ENCODE data around the gene HOOK1. TPM values are rescaled to one million over a fixed set of nuclear protein-coding genes. Genes with fewer than 3 reads are reported as not detected.

HOOK1 gene
- total RNA-seq = 1.0 TPM

DNA sequence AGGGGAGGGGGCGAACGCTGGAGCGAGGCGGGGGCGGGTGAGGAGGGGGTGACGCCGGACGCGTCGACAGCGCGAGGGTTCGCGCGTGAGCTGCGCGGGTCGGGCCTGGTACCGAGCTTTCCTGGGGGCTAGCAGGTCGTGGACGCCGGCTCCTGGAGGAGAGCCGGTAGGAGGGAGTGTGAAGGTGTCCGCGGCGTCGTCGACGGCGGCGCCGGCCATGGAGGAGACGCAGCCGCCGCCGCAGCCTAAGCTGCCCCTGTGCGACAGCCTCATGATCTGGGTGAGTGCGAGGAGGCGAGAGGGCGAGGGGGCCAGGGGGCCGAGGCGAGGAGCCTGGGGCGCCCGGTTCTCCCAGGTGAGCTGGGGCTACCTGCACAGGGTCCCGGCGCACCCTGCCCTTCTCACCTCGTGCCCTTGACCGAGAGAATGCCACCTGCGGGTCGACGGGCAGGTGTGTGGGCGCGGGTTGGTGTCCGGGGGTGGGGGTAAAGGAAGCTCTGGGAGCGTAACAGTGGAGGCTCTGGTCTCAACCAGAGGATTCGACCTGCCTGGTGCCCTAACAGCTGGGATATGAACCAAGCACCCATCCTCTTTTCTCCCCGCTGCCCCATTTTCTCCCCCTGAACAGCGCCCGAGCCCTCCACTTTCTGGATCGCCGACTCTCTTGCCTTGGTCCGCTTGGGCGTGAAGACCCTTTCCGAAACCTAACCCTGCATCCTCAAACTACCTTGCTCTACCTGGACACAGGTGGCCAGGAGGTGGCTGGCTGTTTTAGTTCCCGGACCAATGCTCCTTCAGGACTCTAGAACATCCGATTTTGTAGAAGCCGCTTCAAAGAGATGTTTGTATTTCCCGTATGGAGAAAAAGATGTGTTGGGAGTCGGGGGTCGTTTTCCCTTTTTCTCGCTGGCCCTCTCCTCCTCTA, at the start of gene HOOK1:
TSS of gene HOOK1 (plus strand) at position 49 of the 925 bp plus-strand sequence. CDS start at position 218, 169 bp downstream.
- Histone ChIP-seq H3K27me3 (ENCODE audit: control insufficient read depth in 3 of 3, insufficient read depth in 3 of 3, low read length in 3 of 3) (peaks cover 22 to 38% (median 33%) of the 10 kb centered on the region in 3 donors), H3K36me3 (ENCODE audit: control insufficient read depth in 3 of 3, insufficient read depth in 3 of 3, low read length in 3 of 3) (no peaks in the 10 kb centered on the region), H3K9me3 (ENCODE audit: control insufficient read depth in 3 of 3, low read length in 3 of 3) (no peaks in the 10 kb centered on the region), H3K9ac (ENCODE audit: low read depth in 1 of 3, low read length in 3 of 3) (no peak within 1 kb of the TSS), H3K4me3 (ENCODE audit: low read length in 3 of 3) (peak within 1 kb of the TSS in 1 of 3 donors; percentile 42), H3K4me1 (ENCODE audit: control insufficient read depth in 3 of 3, insufficient read depth in 3 of 3, low read length in 3 of 3) (no peaks in the 10 kb centered on the region), H3K27ac (ENCODE audit: low read depth, low read length) (no peak within 1 kb of the TSS)

GRCh38 chr1:59765011-59765730, 49.6 kb upstream of the HOOK1 start:
- Histone ChIP-seq H3K27me3 (ENCODE audit: control insufficient read depth in 3 of 3, insufficient read depth in 3 of 3, low read length in 3 of 3) (no peaks in the 10 kb centered on the region), H3K9me3 (ENCODE audit: control insufficient read depth in 3 of 3, low read length in 3 of 3) (no peaks in the 10 kb centered on the region), H3K36me3 (ENCODE audit: control insufficient read depth in 3 of 3, insufficient read depth in 3 of 3, low read length in 3 of 3) (no peaks in the 10 kb centered on the region), H3K4me1 (ENCODE audit: control insufficient read depth in 3 of 3, insufficient read depth in 3 of 3, low read length in 3 of 3) (peaks cover 0 to 8% (median 2%) of the 10 kb centered on the region in 3 donors), H3K27ac (ENCODE audit: low read depth, low read length) (no peak overlapping the region), H3K4me3 (ENCODE audit: low read length in 3 of 3) (no peak overlapping the region), H3K9ac (ENCODE audit: low read depth in 1 of 3, low read length in 3 of 3) (no peak overlapping the region)

GRCh38 chr1:59766227-59766855, 48.4 kb upstream of the HOOK1 start:
- Histone ChIP-seq H3K36me3 (ENCODE audit: control insufficient read depth in 3 of 3, insufficient read depth in 3 of 3, low read length in 3 of 3) (no peaks in the 10 kb centered on the region), H3K9me3 (ENCODE audit: control insufficient read depth in 3 of 3, low read length in 3 of 3) (no peaks in the 10 kb centered on the region), H3K4me1 (ENCODE audit: control insufficient read depth in 3 of 3, insufficient read depth in 3 of 3, low read length in 3 of 3) (peaks cover 0 to 8% (median under 1%) of the 10 kb centered on the region in 3 donors), H3K9ac (ENCODE audit: low read depth in 1 of 3, low read length in 3 of 3) (no peak overlapping the region), H3K4me3 (ENCODE audit: low read length in 3 of 3) (no peak overlapping the region), H3K27ac (ENCODE audit: low read depth, low read length) (no peak overlapping the region), H3K27me3 (ENCODE audit: control insufficient read depth in 3 of 3, insufficient read depth in 3 of 3, low read length in 3 of 3) (no peaks in the 10 kb centered on the region)

DNA sequence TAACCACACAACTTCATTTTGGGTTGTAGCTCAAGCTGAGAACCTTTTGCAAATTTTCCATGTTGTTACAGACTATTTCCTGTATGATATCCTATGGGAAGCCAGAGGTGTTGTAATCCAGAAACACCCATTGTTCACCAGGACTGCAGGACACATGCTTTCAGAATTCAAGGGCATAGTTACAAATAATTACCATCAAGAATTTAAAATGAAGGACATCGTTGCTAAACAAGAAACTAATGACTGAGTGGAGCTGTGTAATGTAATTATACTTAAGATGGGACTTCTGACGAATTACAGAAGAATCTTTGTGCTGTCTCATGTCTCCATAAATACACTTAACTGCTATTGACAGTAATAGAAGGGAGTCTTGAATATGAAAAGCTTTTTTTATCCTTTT, 47.6 kb upstream of the HOOK1 start:
- no peaks in the 10 kb centered on the region for H3K36me3 ChIP-seq (ENCODE audit: control insufficient read depth in 3 of 3, insufficient read depth in 3 of 3, low read length in 3 of 3)
- no peak overlapping the region for H3K4me3 ChIP-seq (ENCODE audit: low read length in 3 of 3)
- H3K4me1 ChIP-seq (ENCODE audit: control insufficient read depth in 3 of 3, insufficient read depth in 3 of 3, low read length in 3 of 3) = peaks cover 0 to 8% (median 0%) of the 10 kb centered on the region in 3 donors
- no peaks in the 10 kb centered on the region for H3K9me3 ChIP-seq (ENCODE audit: control insufficient read depth in 3 of 3, low read length in 3 of 3)
- no peaks in the 10 kb centered on the region for H3K27me3 ChIP-seq (ENCODE audit: control insufficient read depth in 3 of 3, insufficient read depth in 3 of 3, low read length in 3 of 3)
- no peak overlapping the region for H3K27ac ChIP-seq (ENCODE audit: low read depth, low read length)
- H3K9ac ChIP-seq (ENCODE audit: low read depth in 1 of 3, low read length in 3 of 3) = no peak overlapping the region

DNA sequence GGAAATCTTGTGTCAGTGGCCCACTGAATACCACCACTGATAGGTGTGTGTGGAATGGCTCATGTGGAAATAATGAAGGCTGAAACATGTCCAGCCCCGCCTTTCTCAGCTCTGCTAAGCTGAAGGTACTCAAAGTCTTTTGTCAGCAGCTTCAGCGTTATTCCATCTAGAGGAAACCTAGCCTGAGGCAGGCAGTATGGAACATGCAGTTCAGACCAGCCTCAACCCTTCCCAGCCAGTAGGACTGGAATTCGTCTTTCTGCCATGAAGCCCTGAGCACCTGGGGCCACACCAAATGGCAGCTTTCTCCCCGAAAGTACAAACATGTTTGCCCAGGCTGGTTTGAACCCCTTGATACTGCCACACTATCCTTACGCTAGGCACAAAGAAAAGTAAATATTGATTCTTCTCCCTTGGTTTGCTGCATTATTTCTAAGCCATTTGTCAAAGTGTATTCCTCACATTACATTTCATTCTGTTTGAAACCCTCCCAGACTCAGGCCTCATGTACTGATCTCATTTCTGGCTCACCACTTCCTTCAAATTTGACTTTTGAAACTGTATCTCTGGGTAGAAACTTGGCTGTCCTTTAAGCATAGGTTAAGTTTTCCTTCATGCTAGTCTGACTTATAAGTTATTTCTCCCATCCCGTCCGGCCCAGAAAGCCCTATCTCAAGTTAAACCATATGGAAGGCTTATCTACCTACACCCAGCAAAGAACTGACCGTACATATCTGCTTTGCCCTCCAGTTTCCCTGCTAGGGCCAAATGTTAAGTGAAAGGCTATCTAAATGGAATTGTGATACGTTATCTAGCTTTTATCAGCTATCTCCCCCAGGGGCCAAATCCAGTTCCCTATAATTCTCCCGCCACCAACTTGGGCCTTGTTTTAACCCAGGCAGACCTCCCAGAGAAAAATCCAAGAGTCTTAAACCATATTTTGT, 45.7 kb upstream of the HOOK1 start:
- no peaks in the 10 kb centered on the region for H3K27me3 ChIP-seq (ENCODE audit: control insufficient read depth in 3 of 3, insufficient read depth in 3 of 3, low read length in 3 of 3)
- no peaks in the 10 kb centered on the region for H3K36me3 ChIP-seq (ENCODE audit: control insufficient read depth in 3 of 3, insufficient read depth in 3 of 3, low read length in 3 of 3)
- no peaks in the 10 kb centered on the region for H3K9me3 ChIP-seq (ENCODE audit: control insufficient read depth in 3 of 3, low read length in 3 of 3)
- peaks cover 0 to 8% (median 0%) of the 10 kb centered on the region in 3 donors for H3K4me1 ChIP-seq (ENCODE audit: control insufficient read depth in 3 of 3, insufficient read depth in 3 of 3, low read length in 3 of 3)
- no peak overlapping the region for H3K9ac ChIP-seq (ENCODE audit: low read depth in 1 of 3, low read length in 3 of 3)
- H3K4me3 ChIP-seq (ENCODE audit: low read length in 3 of 3) = no peak overlapping the region
- H3K27ac ChIP-seq (ENCODE audit: low read depth, low read length) = no peak overlapping the region

- Histone ChIP-seq H3K4me3 (ENCODE audit: low read length in 3 of 3) (no peak overlapping the region), H3K9me3 (ENCODE audit: control insufficient read depth in 3 of 3, low read length in 3 of 3) (no peaks in the 10 kb centered on the region)
These were observed 45.0 kb upstream of the HOOK1 start for GRCh38 chr1:59769736-59770095.

DNA sequence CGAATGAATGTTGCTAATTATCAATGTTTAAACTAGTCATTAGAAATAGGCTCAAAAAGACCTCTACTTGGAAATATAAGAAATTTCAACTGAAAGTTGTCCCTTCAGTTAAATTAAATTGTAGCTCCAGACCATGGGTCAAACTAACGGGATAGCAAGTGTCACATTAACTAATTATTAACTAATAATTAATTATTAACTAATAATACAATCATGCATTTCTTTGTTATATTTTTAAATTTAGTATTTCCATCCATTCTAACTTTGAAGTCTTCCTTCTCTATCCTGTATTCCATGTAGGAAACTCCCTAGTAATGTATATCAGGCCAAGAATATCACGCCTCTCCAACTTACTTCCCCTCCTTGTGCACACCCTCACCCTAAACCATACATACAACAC, 43.4 kb upstream of the HOOK1 start:
- Histone ChIP-seq H3K9me3 (ENCODE audit: control insufficient read depth in 3 of 3, low read length in 3 of 3) (no peaks in the 10 kb centered on the region), H3K4me1 (ENCODE audit: control insufficient read depth in 3 of 3, insufficient read depth in 3 of 3, low read length in 3 of 3) (peaks cover 0 to 2% (median 0%) of the 10 kb centered on the region in 3 donors), H3K36me3 (ENCODE audit: control insufficient read depth in 3 of 3, insufficient read depth in 3 of 3, low read length in 3 of 3) (no peaks in the 10 kb centered on the region), H3K27ac (ENCODE audit: low read depth, low read length) (no peak overlapping the region), H3K9ac (ENCODE audit: low read depth in 1 of 3, low read length in 3 of 3) (no peak overlapping the region), H3K27me3 (ENCODE audit: control insufficient read depth in 3 of 3, insufficient read depth in 3 of 3, low read length in 3 of 3) (no peaks in the 10 kb centered on the region), H3K4me3 (ENCODE audit: low read length in 3 of 3) (no peak overlapping the region)

More at GRCh38 chr1:59769736-59770095, 45.0 kb upstream of the HOOK1 start:
- no peak overlapping the region for H3K27ac ChIP-seq (ENCODE audit: low read depth, low read length)
- H3K9ac ChIP-seq (ENCODE audit: low read depth in 1 of 3, low read length in 3 of 3) = no peak overlapping the region
- H3K36me3 ChIP-seq (ENCODE audit: control insufficient read depth in 3 of 3, insufficient read depth in 3 of 3, low read length in 3 of 3) = no peaks in the 10 kb centered on the region
- peaks cover 0 to 8% (median 0%) of the 10 kb centered on the region in 3 donors for H3K4me1 ChIP-seq (ENCODE audit: control insufficient read depth in 3 of 3, insufficient read depth in 3 of 3, low read length in 3 of 3)
- no peaks in the 10 kb centered on the region for H3K27me3 ChIP-seq (ENCODE audit: control insufficient read depth in 3 of 3, insufficient read depth in 3 of 3, low read length in 3 of 3)

GRCh38 chr1:59775480-59775879, 39.3 kb upstream of the HOOK1 start:
- Histone ChIP-seq H3K4me3 (ENCODE audit: low read length in 3 of 3) (no peak overlapping the region), H3K27ac (ENCODE audit: low read depth, low read length) (no peak overlapping the region), H3K27me3 (ENCODE audit: control insufficient read depth in 3 of 3, insufficient read depth in 3 of 3, low read length in 3 of 3) (no peaks in the 10 kb centered on the region), H3K36me3 (ENCODE audit: control insufficient read depth in 3 of 3, insufficient read depth in 3 of 3, low read length in 3 of 3) (no peaks in the 10 kb centered on the region), H3K9me3 (ENCODE audit: control insufficient read depth in 3 of 3, low read length in 3 of 3) (no peaks in the 10 kb centered on the region), H3K9ac (ENCODE audit: low read depth in 1 of 3, low read length in 3 of 3) (no peak overlapping the region), H3K4me1 (ENCODE audit: control insufficient read depth in 3 of 3, insufficient read depth in 3 of 3, low read length in 3 of 3) (no peaks in the 10 kb centered on the region)

Measured in skeletal muscle tissue (tissue), 4 donors.